GM19239 (cell line): Measurements from ENCODE around the gene EMID1.
A peak's percentile ranks its signal among the peaks of the same experiment; 100 is the strongest.

Experiments used
- DNase-seq: peaks from one replicate; pipeline ENCODE4 v3.0.0; 2011; ENCODE audit warnings: low spot score; ENCODE audit not compliant: insufficient read length
- FAIRE-seq: peaks from 2 replicates; lab custom pipeline; 2011; peaks lifted over from hg19 to GRCh38; lab: Jason Lieb, UNC

EMID1 gene

DNA sequence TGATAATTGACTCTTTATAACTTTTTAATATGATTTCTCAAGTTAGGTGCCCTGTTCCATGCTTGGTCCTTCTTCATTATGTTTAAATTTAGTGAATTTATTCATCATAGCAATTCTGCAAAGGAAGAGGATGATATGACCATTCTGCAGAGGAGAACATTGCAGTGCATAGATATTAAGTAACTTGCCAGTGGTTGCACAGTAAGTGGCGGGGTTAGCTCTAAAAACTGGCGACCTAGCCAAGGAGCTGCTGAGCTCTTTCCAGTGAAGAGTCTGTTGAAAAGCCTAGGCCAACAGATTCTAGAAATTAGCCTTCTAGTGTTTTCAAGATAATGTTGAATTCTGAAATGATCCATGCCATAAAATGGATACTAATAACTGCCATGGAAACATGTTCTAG, 66.9 kb downstream of the EMID1 start:
- FAIRE-seq (no peak), DNase-seq (no peak)

DNA sequence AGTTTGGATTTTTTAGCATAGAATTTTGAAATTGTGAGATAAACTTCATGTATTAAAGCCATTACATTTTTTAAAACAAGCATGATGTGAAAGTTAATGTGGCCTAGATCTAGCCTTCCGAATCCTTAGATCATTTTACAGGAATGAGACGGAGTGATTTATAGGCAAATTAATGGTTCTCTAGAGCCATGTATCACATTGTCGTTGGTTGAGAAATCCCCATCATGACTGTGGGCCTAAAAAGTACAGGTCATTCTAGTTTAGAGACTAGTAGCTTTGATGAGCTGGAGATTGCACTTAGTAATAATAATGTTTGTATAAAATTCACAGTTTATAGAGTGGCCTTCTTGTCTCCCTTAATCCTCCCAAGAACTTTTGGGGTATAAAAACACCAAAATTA, 69.5 kb downstream of the EMID1 start:
- FAIRE-seq = no peak
- no peak for DNase-seq

GRCh38 chr22:29275819-29276565, 70.3 kb downstream of the EMID1 start:
- peak; percentile 23 for FAIRE-seq
- no peak for DNase-seq

DNA sequence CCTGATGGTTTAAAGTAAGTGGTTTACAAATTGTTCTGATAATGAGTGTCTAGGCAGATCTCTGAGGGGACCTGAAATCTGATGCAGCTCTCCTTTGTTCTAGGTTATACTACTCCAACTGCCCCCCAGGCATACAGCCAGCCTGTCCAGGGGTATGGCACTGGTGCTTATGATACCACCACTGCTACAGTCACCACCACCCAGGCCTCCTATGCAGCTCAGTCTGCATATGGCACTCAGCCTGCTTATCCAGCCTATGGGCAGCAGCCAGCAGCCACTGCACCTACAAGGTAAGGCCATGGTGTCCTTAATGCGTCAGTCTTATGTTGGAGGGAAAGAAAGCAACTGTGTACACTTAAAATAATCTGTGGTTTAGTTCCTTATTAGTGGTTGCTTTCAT, 72.2 kb downstream of the EMID1 start:
- no peak for DNase-seq
- FAIRE-seq = no peak

- DNase-seq = no peak
- no peak for FAIRE-seq
These were observed 78.5 kb downstream of the EMID1 start for GRCh38 chr22:29284196-29284595.

- no peak for FAIRE-seq
- DNase-seq = no peak
These were observed 83.1 kb downstream of the EMID1 start for GRCh38 chr22:29288837-29289236.

- DNase-seq = no peak
- no peak for FAIRE-seq
These were observed 84.4 kb downstream of the EMID1 start for GRCh38 chr22:29290061-29290460.

- no peak for DNase-seq
- no peak for FAIRE-seq
These were observed 85.5 kb downstream of the EMID1 start for GRCh38 chr22:29291215-29291614.

DNA sequence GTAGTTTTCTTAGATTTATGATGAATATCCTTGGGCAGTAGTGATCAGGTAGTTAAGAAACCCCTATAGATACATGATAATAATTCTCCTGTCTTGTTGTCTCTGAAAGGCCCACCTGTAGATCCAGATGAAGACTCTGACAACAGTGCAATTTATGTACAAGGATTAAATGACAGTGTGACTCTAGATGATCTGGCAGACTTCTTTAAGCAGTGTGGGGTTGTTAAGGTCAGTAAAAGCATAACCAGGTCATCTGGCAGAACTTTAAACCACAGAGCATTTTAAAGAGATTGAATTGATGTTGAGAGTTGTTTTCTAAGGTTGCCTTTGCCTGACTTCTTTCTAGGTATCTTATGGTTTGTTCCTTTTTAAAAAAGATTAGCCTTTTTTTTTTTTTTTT, 86.7 kb downstream of the EMID1 start:
- DNase-seq (no peak), FAIRE-seq (no peak)

- FAIRE-seq = no peak
- DNase-seq = no peak
These were observed 92.9 kb downstream of the EMID1 start for GRCh38 chr22:29298641-29299040.

DNA sequence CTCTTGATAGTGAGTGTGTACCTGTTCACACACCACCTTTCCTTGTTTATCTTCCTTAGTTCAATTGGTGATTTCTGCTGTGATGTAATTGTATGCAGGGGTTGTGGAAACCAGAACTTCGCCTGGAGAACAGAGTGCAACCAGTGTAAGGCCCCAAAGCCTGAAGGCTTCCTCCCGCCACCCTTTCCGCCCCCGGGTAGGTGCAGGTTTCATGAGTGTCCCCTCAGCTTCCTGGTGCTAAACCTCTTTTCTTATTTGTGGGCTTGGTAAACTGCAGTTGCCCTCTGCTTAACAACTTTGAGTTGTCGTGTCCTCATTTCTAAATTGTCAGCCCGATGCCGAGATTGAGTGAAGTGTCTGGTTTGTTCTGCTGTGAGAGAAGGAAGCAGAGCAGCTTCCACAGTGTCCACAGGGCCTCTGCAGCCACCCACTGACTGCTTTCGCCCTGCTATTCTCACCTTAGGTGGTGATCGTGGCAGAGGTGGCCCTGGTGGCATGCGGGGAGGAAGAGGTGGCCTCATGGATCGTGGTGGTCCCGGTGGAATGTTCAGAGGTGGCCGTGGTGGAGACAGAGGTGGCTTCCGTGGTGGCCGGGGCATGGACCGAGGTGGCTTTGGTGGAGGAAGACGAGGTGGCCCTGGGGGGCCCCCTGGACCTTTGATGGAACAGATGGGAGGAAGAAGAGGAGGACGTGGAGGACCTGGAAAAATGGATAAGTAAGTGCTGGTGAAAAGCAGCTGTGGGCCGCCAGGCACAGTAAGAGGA, 93.6 kb downstream of the EMID1 start:
- FAIRE-seq = no peak

GRCh38 chr22:29300467-29300806, 94.7 kb downstream of the EMID1 start:
- no peak for DNase-seq

More for the DNA sequence above, 93.6 kb downstream of the EMID1 start:
- DNase-seq = no peak

GRCh38 chr22:29300807-29301601, 95.3 kb downstream of the EMID1 start:
- FAIRE-seq (no peak), DNase-seq (no peak)

More at GRCh38 chr22:29300467-29300806, 94.7 kb downstream of the EMID1 start:
- FAIRE-seq = no peak

DNA sequence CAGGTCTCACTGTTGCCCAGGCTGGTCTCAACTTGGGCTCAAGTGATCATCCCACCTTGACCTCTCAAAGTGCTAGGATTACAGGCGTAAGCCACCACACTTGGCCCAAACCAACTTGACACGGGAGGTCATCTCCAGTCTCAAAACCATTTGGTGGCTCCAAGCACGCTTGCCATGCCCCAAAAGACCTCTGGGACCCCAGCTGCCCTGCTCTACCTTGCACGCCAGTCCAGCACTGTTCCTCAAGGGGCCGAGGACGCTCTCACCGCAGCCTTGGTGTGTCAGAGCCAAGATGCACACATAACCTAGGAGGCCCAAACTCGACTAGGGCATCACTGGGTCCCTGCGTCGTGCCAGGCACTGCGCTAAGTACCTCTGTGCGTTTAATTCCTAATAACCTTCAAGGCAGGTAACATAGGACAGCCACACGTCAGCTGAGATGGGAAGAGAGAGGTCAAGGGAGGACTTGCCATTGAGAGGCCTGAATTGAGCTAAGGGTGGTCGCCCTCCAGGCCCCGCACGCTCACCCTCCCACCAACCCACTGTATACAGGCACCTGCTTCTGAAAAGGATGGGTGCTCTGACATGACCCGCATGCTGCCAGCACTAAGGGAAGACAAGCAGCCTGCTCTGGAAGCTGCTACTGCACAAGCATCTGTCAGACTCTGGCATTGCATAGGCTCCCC, 96.2 kb downstream of the EMID1 start:
- DNase-seq = no peak
- no peak for FAIRE-seq

GRCh38 chr22:29302402-29302680, 96.6 kb downstream of the EMID1 start:
- DNase-seq (no peak), FAIRE-seq (no peak)

DNA sequence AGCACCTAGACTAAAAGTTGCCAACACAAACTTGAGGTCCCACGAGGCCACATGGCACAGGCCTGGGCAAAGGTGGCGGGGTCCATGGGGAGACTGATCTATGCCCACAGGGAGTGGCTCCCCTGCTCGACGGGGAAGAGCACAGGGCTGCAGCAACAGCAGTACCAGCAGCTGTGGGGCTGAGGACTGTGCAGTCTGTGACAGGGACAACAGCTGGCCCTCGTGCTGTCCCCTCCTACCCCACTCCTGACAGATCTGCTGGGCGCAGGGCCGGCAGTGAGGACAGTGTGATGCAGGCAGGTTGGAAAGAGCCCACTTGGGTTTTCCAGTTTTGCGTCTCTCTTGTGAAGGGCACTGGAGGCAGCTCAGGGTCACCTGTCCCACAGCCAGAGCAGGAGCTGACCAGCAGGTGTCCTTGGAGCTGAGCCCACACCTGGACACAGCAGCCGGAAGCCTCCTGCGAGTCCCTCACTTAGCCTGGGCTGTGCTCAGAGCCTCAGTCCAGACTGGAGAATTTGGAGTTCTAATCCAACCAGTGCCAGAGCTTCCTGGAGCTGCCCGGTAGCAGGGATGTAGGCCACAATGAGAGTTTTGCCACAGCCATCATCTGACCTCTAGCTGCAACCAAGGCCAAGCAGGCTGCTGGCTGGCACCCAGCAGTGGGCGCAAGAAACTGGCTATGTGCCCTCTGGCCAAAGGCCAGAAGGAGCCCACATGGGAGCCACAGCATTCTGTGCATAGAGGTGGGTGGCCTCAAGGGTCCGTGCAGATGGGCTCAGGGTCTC, 97.2 kb downstream of the EMID1 start:
- DNase-seq (no peak), FAIRE-seq (no peak)

DNA sequence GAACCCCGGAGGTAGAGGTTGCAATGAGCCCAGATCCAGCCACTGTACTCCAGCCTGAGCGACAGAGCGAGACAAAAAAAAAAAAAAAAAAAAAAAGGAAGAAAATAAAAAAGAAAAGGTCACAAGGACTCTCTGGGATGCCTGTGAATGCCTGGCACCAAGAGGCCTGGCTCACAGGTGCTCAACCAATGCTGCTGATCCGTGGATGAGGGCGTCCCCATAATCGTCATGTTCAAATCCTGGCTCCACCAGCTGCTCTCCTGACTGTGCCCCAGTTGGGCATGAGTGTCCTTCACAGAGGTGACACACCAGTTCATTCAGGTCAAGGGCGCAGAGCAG, 100.1 kb downstream of the EMID1 start:
- no peak for FAIRE-seq
- no peak for DNase-seq

DNA sequence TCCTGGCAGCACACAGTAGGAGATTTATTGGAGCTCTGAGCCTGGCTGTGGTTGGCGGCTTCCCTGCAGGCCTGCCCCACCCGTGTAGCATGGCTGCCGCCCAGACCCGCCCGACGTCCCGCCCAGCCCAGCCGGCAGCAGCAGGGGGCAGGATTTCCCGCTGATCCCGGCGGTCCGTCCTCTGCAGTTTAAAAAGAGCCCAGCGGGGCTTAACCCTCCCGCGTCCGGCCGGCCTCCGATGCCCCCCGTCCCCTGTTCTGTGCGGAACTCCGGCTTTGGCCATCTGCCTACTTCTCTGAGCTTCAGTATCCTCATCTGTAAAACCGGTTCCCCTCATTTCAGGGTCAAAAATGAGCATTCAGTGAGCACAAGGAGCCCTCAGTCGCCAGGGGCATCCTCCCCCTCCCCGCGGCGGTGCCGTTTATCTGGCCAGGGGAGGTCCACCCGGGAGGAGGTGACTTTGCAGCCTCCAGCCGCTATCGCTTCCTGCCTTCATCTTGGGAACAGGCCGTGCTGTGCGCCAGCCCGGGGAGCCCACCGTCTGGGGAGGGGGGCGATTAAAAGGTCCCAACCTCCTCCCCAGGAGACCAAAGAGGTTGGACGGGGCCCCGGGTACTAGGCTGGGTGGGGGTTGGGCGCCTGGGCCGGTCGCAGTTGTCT, 100.6 kb downstream of the EMID1 start, which contains the start of gene GAS2L1:
GAS2L1 (plus strand) TSS at position 476 of the 660 bp plus-strand sequence. CDS start 1,456 bp downstream, outside the sequence.
- FAIRE-seq = no peak
- no peak for DNase-seq

- DNase-seq (no peak), FAIRE-seq (no peak)
These were observed 101.3 kb downstream of the EMID1 start for GRCh38 chr22:29306835-29307595.
